B cell (primary cell): Measurements from ENCODE around the gene PLXDC1. TPM values are rescaled to one million over a fixed set of nuclear protein-coding genes. Genes with fewer than 3 reads are reported as not detected.

ENCODE experiments used
- ATAC-seq: fragments of 200-7000 bp; cut with Tn5 transposase; one replicate; pipeline ENCODE4 v1.10.0; 2021; ENCODE audit warnings: low read depth, mild to moderate bottlenecking, moderate number of reproducible peaks, moderate library complexity
- CTCF ChIA-PET: fragments of 350-600 bp; sonication (Branson Sonifier 250); formaldehyde crosslinking; loops from one replicate; lab custom pipeline; 2021; ENCODE audit warnings: antibody characterized with exemption, inconsistent platforms; lab: Charles Lee
- POLR2A ChIA-PET: fragments of 350-600 bp; sonication (Branson Sonifier 250); formaldehyde crosslinking; loops from one replicate; lab custom pipeline; 2021; ENCODE audit warnings: antibody characterized with exemption; lab: Charles Lee
- DNase-seq: peaks from one replicate; pipeline ENCODE4 v3.0.0; 2013
- H2AFZ ChIP-seq: 2 replicates; pipeline ENCODE4 v1.6.1; 2012; ENCODE audit warnings: mild to moderate bottlenecking, low read depth, low read length; ENCODE audit not compliant: insufficient read depth, poor library complexity, severe bottlenecking
- H3K27ac ChIP-seq, 2 donors: 1 replicate in 1 of 2; 2 replicates in 1 of 2; pipeline ENCODE4 v1.5.1; 2012 to 2013; ENCODE audit warnings: low read length in 2 of 2, mild to moderate bottlenecking in 2 of 2, moderate library complexity in 1 of 2
- H3K27me3 ChIP-seq, 4 experiments: fragments of 200-600 bp in 1 of 4; sonication (generic) in 1 of 4; replicated peaks in 1 of 4; 1 replicate in 2 of 4; 2 replicates in 2 of 4; pipeline versions ENCODE4 v1.6.1 to v1.7.0; 2013 to 2016; ENCODE audit warnings: low read length in 3 of 4, mild to moderate bottlenecking in 2 of 4, mixed read lengths in 1 of 4, moderate library complexity in 1 of 4; ENCODE audit not compliant: insufficient read depth in 4 of 4, control insufficient read depth in 3 of 4; ENCODE audit errors: control extremely low read depth in 1 of 4
- H3K36me3 ChIP-seq, 2 experiments: replicated peaks in 1 of 2; 1 replicate in 1 of 2; 2 replicates in 1 of 2; pipeline versions ENCODE4 v1.6.1 to v1.7.1; 2013; ENCODE audit warnings: low read length in 1 of 2; ENCODE audit not compliant: insufficient read depth in 2 of 2, control insufficient read depth in 1 of 2; ENCODE audit errors: control extremely low read depth in 1 of 2, extremely low read depth in 1 of 2
- H3K4me1 ChIP-seq, 2 donors: fragments of 200-600 bp in 1 of 2; sonication (generic) in 1 of 2; 1 replicate in 1 of 2; 2 replicates in 1 of 2; pipeline versions ENCODE4 v1.5.1 to v1.6.1; 2013 to 2017; ENCODE audit warnings: low read length in 2 of 2; ENCODE audit not compliant: control insufficient read depth in 2 of 2, insufficient read depth in 2 of 2
- H3K4me2 ChIP-seq: replicated peaks from 2 replicates; pipeline ENCODE3; 2012; ENCODE audit warnings: mild to moderate bottlenecking, low read depth, low read length; ENCODE audit not compliant: poor library complexity, severe bottlenecking
- H3K4me3 ChIP-seq, 5 experiments: fragments of 200-600 bp in 1 of 5; sonication (generic) in 1 of 5; 1 replicate in 3 of 5; 2 replicates in 2 of 5; pipeline versions ENCODE4 v1.5.1 to v1.7.0; 2011 to 2016; ENCODE audit warnings: low read length in 4 of 5, mild to moderate bottlenecking in 4 of 5, low read depth in 2 of 5, control low read depth in 1 of 5, moderate library complexity in 1 of 5; ENCODE audit not compliant: insufficient read depth in 1 of 5; ENCODE audit errors: control extremely low read depth in 1 of 5, extremely low read depth in 1 of 5
- H3K79me2 ChIP-seq: fragments of 200-600 bp; sonication (generic); one replicate; pipeline ENCODE4 v1.6.0; 2016; ENCODE audit warnings: low read length; ENCODE audit not compliant: control insufficient read depth, insufficient read depth
- H3K9ac ChIP-seq: fragments of 200-600 bp; sonication (generic); 2 replicates; pipeline ENCODE4 v1.6.1; 2017; ENCODE audit warnings: mild to moderate bottlenecking, low read length, moderate library complexity
- H3K9me3 ChIP-seq, 3 donors: one replicate each; pipeline versions ENCODE4 v1.6.1 to v1.7.1; 2013; ENCODE audit warnings: low read length in 2 of 3; ENCODE audit not compliant: control insufficient read depth in 2 of 3, insufficient read depth in 1 of 3; ENCODE audit errors: control extremely low read depth in 1 of 3
- H4K20me1 ChIP-seq: 2 replicates; pipeline ENCODE4 v1.6.0; 2012; ENCODE audit warnings: mild to moderate bottlenecking, low read length; ENCODE audit not compliant: insufficient read depth, control insufficient read depth, poor library complexity, severe bottlenecking
- H3K27ac Mint-ChIP-seq: one replicate; pipeline ENCODE4 v1.8.0; 2021; ENCODE audit warnings: mixed read lengths
- H3K27me3 Mint-ChIP-seq: one replicate; pipeline ENCODE4 v1.8.0; 2021; ENCODE audit warnings: mixed read lengths
- H3K4me1 Mint-ChIP-seq: one replicate; pipeline ENCODE4 v1.8.0; 2021; ENCODE audit warnings: mixed read lengths
- H3K4me3 Mint-ChIP-seq: one replicate; pipeline ENCODE4 v1.8.0; 2021; ENCODE audit warnings: mixed read lengths
- H3K9me3 Mint-ChIP-seq: one replicate; pipeline ENCODE4 v1.8.0; 2022; ENCODE audit warnings: mixed read lengths; ENCODE audit not compliant: insufficient read depth
- CTCF ChIP-seq: fragments of 200-600 bp; IDR thresholded peaks from one replicate; pipeline ENCODE4 v1.8.0; 2022; ENCODE audit warnings: antibody characterized with exemption, mild to moderate bottlenecking
- EZH2 ChIP-seq: IDR thresholded peaks from 2 replicates; pipeline ENCODE4 v1.6.1; 2012; ENCODE audit warnings: borderline replicate concordance, low read depth, mild to moderate bottlenecking, moderate library complexity, low read length; ENCODE audit not compliant: insufficient read depth, poor library complexity, severe bottlenecking
- WGBS: methylation state at CpG from one replicate; pipeline ENCODE4 v1.1.5; 2013; ENCODE audit warnings: missing lambda C conversion rate; ENCODE audit not compliant: insufficient coverage; 5-methylcytosine and 5-hydroxymethylcytosine counted together
- intact Hi-C: fragments of 100-400 bp; cut with micrococcal nuclease; formaldehyde crosslinking; loops from one replicate; pipeline ENCODE4 v1.10.0; 2022
- polyA plus RNA-seq: library from polyadenylated mRNA; depleted of rRNA; stranded (reverse); fragments of >200 nt; gene quantifications from 2 replicates; pipeline ENCODE4 v1.2.3, GENCODE V29; 2012
- total RNA-seq, 2 donors: library from RNA; stranded (reverse); fragments of 120-200 nt in 1 of 2; gene quantifications; 1 replicate in 1 of 2; 2 replicates in 1 of 2; pipeline versions ENCODE4 v1.2.3 to v1.2.4, GENCODE V29; 2013 to 2022

Gene PLXDC1
- total and polyA plus RNA-seq, 2 donors (not counting 1 experiment from before 2014, with no cell fraction given): 0.69 TPM; not detected in 1

DNA sequence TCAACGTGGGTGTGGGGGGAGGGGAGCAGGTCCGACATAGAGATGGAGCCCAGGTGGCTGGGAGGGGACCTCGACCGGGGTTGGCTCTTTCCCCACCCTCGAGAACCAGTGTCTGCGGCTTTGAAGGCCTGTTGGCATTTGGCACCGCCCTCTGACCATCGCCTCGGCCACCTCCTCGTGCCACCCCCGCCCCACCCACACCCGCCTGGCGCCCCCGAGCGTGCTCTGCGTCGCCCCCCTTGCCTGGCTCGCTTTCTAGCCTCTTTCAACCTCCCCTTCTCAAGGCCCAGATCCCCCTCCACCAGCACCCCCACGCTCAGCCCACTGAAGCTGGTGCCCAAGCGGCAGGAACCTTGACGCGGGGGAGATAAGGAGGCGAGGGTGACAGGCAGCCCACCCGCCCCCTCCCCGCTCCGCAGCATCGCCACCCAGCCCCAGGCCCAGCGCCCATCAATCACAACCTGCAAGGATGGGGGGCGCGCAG lies 45.4 kb upstream of the PLXDC1 start:
- peaks cover 36 to 53% of the 10 kb centered on the region in 2 donors for H3K4me1 ChIP-seq
- TF ChIP-seq CTCF: no peak
- TF ChIP-seq EZH2: no peak
- H3K27ac ChIP-seq: no peak overlapping the region
- no peaks in the 10 kb centered on the region for H3K9me3 ChIP-seq
- peak overlapping the region; percentile 98 for H3K4me2 ChIP-seq
- DNase-seq (no peak), ATAC-seq (no peak)
- H3K79me2 ChIP-seq: peaks cover 17% of the 10 kb centered on the region
- H3K9me3 Mint-ChIP-seq: no peaks in the 10 kb centered on the region
- 3% methylated on average over 14 of the region's 30 CpGs for WGBS
- H3K4me3 Mint-ChIP-seq: peak overlapping the region; percentile 89
- intact Hi-C loops: loop anchor here (5.0 kb wide), 1 partner anchor 45 kb away; the partner anchor contains the start of gene PLXDC1
- CTCF ChIA-PET: interaction anchor here (1.4 to 3.4 kb wide), 3 partner anchors 10 to 48 kb away, joined by 6 to 12 read pairs (median 12); no protein-coding TSS in a partner anchor
- H3K27ac Mint-ChIP-seq: peak overlapping the region; percentile 15
- H3K4me3 ChIP-seq: peak overlapping the region in 4 of 5 experiments; percentile 53 to 87 (median 70)
- H3K27me3 Mint-ChIP-seq: no peaks in the 10 kb centered on the region
- H4K20me1 ChIP-seq: peaks cover 19% of the 10 kb centered on the region
- POLR2A ChIA-PET: interaction anchor here (0.6 to 0.9 kb wide), 4 partner anchors 10 to 26 kb away, joined by 4 to 5 read pairs (median 4); no protein-coding TSS in a partner anchor
- H3K36me3 ChIP-seq: peaks cover 0 to 8% of the 10 kb centered on the region in 2 experiments
- H2AFZ ChIP-seq: peak overlapping the region; percentile 93
- H3K9ac ChIP-seq: peak overlapping the region; percentile 77
- H3K4me1 Mint-ChIP-seq: peaks cover 44% of the 10 kb centered on the region
- H3K27me3 ChIP-seq: no peaks in the 10 kb centered on the region

DNA sequence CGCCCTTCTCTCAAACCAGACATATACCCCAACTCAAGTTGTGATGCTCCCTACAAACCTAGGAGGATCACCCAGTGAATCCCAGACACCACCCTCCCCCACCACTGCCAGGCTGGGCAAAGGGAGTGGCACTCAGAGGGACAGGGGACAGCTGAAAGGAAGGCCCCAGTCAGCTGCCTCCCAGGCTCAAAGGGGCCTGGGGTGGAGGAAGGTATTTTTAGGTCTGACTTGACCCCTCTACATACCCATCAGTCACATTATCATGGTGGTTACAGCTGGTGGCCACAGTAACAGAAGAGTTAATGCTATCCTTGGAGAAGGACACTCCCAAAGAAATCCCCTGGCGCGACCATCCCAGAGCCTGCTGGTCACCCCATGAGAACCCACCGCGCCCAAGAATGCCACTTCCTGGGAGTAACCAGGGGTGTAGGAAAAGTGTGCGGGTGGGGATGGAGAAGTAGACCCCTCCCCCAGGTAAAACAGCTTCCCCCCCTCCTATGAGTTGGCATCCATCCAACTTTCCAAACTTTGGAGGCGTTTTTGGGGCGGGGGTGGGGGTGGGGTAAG lies 44.9 kb upstream of the PLXDC1 start:
- no peak overlapping the region for H3K27ac ChIP-seq
- 87% methylated on average over 3 of the region's 8 CpGs for WGBS
- ChIA-PET CTCF (interaction anchor here (1.4 to 3.4 kb wide), 3 partner anchors 11 to 48 kb away, joined by 6 to 12 read pairs (median 12); no protein-coding TSS in a partner anchor), POLR2A (interaction anchor here (0.6 to 0.9 kb wide), 2 partner anchors 10 to 735 kb away, joined by 4 to 6 read pairs; no protein-coding TSS in a partner anchor)
- intact Hi-C loops: loop anchor here (5.0 kb wide), 1 partner anchor 44 kb away; the partner anchor contains the start of gene PLXDC1
- no peaks in the 10 kb centered on the region for H3K27me3 Mint-ChIP-seq
- peak overlapping the region in 1 of 5 experiments; percentile 65 for H3K4me3 ChIP-seq
- H3K79me2 ChIP-seq: peaks cover 14% of the 10 kb centered on the region
- H3K4me2 ChIP-seq: peak overlapping the region; percentile 98
- H3K27ac Mint-ChIP-seq: no peak overlapping the region
- DNase-seq (no peak), ATAC-seq (no peak)
- H3K27me3 ChIP-seq: no peaks in the 10 kb centered on the region
- peaks cover 0 to 3% of the 10 kb centered on the region in 2 experiments for H3K36me3 ChIP-seq
- no peaks in the 10 kb centered on the region for H3K9me3 ChIP-seq
- H2AFZ ChIP-seq: no peak overlapping the region
- H3K4me1 Mint-ChIP-seq: peaks cover 40% of the 10 kb centered on the region
- H3K9ac ChIP-seq: no peak overlapping the region
- H3K4me3 Mint-ChIP-seq: peak overlapping the region; percentile 80
- H4K20me1 ChIP-seq: peaks cover 13% of the 10 kb centered on the region
- TF ChIP-seq CTCF (no peak), EZH2 (no peak)
- H3K9me3 Mint-ChIP-seq: no peaks in the 10 kb centered on the region
- H3K4me1 ChIP-seq: peaks cover 30 to 47% of the 10 kb centered on the region in 2 donors
